SK-MEL-5 (cell line): ENCODE results near the gene TRIM15. TPM values are rescaled to one million over a fixed set of nuclear protein-coding genes. Genes with fewer than 3 reads are reported as not detected.

Experiments used
- DNase-seq: peaks from one replicate; pipeline ENCODE4 v3.0.0-alpha.2; 2016; ENCODE audit warnings: low read depth, low spot score
- in situ Hi-C: cut with HindIII; loops from 2 replicates; pipeline ENCODE4 v1.10.0; 2016; ENCODE audit warnings: low sequenced_read_pairs, high pct_unique_total_duplicates, low pct_unique_long_range_greater_than_20kb
- total RNA-seq: library from RNA; depleted of rRNA; stranded (reverse); fragments of >200 nt; shearing (Covaris generic); gene quantifications from 2 replicates; pipeline ENCODE4 v1.2.3, GENCODE V29; 2014

The TRIM15 gene
- total RNA-seq, 1 experiment from 2014 or later, result not detected

GRCh38 chr6:30180145-30180544 lies 16.8 kb downstream of the TRIM15 start:
- in situ Hi-C loops, result no loop called here
- DNase-seq, result no peak

GRCh38 chr6:30184417-30185031 lies 21.2 kb downstream of the TRIM15 start:
- in situ Hi-C loops, result no loop called here
- no peak for DNase-seq

GRCh38 chr6:30185846-30186484 lies 22.6 kb downstream of the TRIM15 start:
- DNase-seq, result no peak
- in situ Hi-C loops, result no loop called here

- in situ Hi-C loops, result no loop called here
These were observed 25.2 kb downstream of the TRIM15 start for GRCh38 chr6:30188541-30188940.

GRCh38 chr6:30192076-30192475 lies 28.7 kb downstream of the TRIM15 start:
- in situ Hi-C loops, result no loop called here
- no peak for DNase-seq

More at GRCh38 chr6:30188541-30188940, 25.2 kb downstream of the TRIM15 start:
- no peak for DNase-seq

GRCh38 chr6:30194797-30195690 lies 31.7 kb downstream of the TRIM15 start:
- in situ Hi-C loops, result no loop called here
- DNase-seq, result no peak

GRCh38 chr6:30195951-30196350 lies 32.6 kb downstream of the TRIM15 start:
- DNase-seq, result no peak

GRCh38 chr6:30196376-30196775 lies 33.0 kb downstream of the TRIM15 start:
- no peak for DNase-seq
- in situ Hi-C loops, result no loop called here

More at GRCh38 chr6:30195951-30196350, 32.6 kb downstream of the TRIM15 start:
- in situ Hi-C loops, result no loop called here

GRCh38 chr6:30198166-30199084 lies 35.1 kb downstream of the TRIM15 start:
- in situ Hi-C loops, result no loop called here
- DNase-seq, result no peak

GRCh38 chr6:30200551-30201281 lies 37.4 kb downstream of the TRIM15 start:
- in situ Hi-C loops, result no loop called here
- DNase-seq, result no peak

- DNase-seq, result no peak
- in situ Hi-C loops, result no loop called here
These were observed 39.0 kb downstream of the TRIM15 start for GRCh38 chr6:30202366-30202765.

GRCh38 chr6:30204116-30204515 lies 40.8 kb downstream of the TRIM15 start:
- in situ Hi-C loops, result no loop called here
- DNase-seq, result no peak

GRCh38 chr6:30206152-30206551 lies 42.8 kb downstream of the TRIM15 start:
- DNase-seq, result no peak
- in situ Hi-C loops, result no loop called here

- in situ Hi-C loops, result no loop called here
- DNase-seq, result no peak
These were observed 43.7 kb downstream of the TRIM15 start for GRCh38 chr6:30206799-30207618.

GRCh38 chr6:30207619-30208295 lies 44.4 kb downstream of the TRIM15 start:
- in situ Hi-C loops, result no loop called here
- no peak for DNase-seq

- in situ Hi-C loops, result no loop called here
- no peak for DNase-seq
These were observed 48.0 kb downstream of the TRIM15 start for GRCh38 chr6:30211306-30211705.
